K562 (cell line): ENCODE data around the gene RAD50. TPM values are rescaled to one million over a fixed set of nuclear protein-coding genes. Genes with fewer than 3 reads are reported as not detected.

Experiments used
- ATAC-seq: fragments of 200-7000 bp; cut with Tn5 transposase; 3 replicates; pipeline ENCODE4 v1.9.1; 2020; ENCODE audit warnings: moderate library complexity
- BruUV-seq: library from RNA; stranded (reverse); fragments of 400-500 nt; replicated peaks from 2 replicates; lab custom pipeline; 2021; lab: Mats Ljungman, UMichigan
- CTCF ChIA-PET: fragments of 300-600 bp; formaldehyde crosslinking; extraction: SDS; loops from one replicate; lab custom pipeline; 2021; ENCODE audit warnings: low intra/inter-chr PET ratio; lab: Yijun Ruan, JAX
- POLR2A ChIA-PET: fragments of 300-600, 350-650 bp; sonication (Branson Sonifier 250); formaldehyde crosslinking; extraction: SDS; loops from one replicate; lab custom pipeline; 2021; ENCODE audit warnings: antibody characterized with exemption, inconsistent platforms; lab: Yijun Ruan, JAX
- DNase-seq, 4 experiments: peaks; one replicate each; pipeline versions ENCODE4 v3.0.0 to v3.0.0-alpha.2; 2011 to 2018; ENCODE audit warnings: low spot score in 3 of 4, mixed read lengths in 3 of 4; ENCODE audit errors: extremely low read depth in 1 of 4
- FAIRE-seq: peaks from 2 replicates; lab custom pipeline; 2011; peaks lifted over from hg19 to GRCh38; lab: Jason Lieb, UNC
- H2AFZ ChIP-seq: 2 replicates; pipeline ENCODE4 v1.6.0; 2011; ENCODE audit warnings: low read depth, low read length, control low read depth, inconsistent platforms
- H3K27ac ChIP-seq: fragments of 200-600 bp; 3 replicates; pipeline ENCODE4 v1.8.0; 2011; ENCODE audit warnings: low read depth, mild to moderate bottlenecking, control low read depth, inconsistent platforms, low read length, moderate library complexity, mixed read lengths; ENCODE audit errors: extremely low read depth
- H3K27me3 ChIP-seq, 2 experiments: fragments of 300-600 bp in 1 of 2; 2 replicates in 1 of 2; 3 replicates in 1 of 2; pipeline versions ENCODE4 v1.6.0 to v1.8.0; 2011; ENCODE audit warnings: inconsistent platforms in 2 of 2, low read length in 2 of 2, mild to moderate bottlenecking in 1 of 2, mixed read lengths in 1 of 2, moderate library complexity in 1 of 2; ENCODE audit not compliant: control insufficient read depth in 2 of 2, insufficient read depth in 2 of 2
- H3K36me3 ChIP-seq: fragments of 300-600 bp; 3 replicates; pipeline ENCODE4 v1.8.0; 2011; ENCODE audit warnings: mild to moderate bottlenecking, low read length, inconsistent platforms; ENCODE audit not compliant: control insufficient read depth, insufficient read depth
- H3K4me1 ChIP-seq, 2 experiments: fragments of 200-600 bp in 1 of 2; replicated peaks in 1 of 2; 2 replicates in 1 of 2; 3 replicates in 1 of 2; pipeline versions ENCODE4 v1.5.1 to v1.8.0; 2011; ENCODE audit warnings: inconsistent platforms in 2 of 2, low read length in 2 of 2, mild to moderate bottlenecking in 1 of 2, mixed read lengths in 1 of 2, moderate library complexity in 1 of 2; ENCODE audit not compliant: control insufficient read depth in 2 of 2, insufficient read depth in 2 of 2
- H3K4me2 ChIP-seq: 2 replicates; pipeline ENCODE4 v1.6.1; 2011; ENCODE audit warnings: low read length, control low read depth, inconsistent platforms, mixed read lengths; ENCODE audit not compliant: insufficient read depth
- H3K4me3 ChIP-seq: fragments of 200-600 bp; sonication (generic), shearing (Covaris generic); 2 replicates; pipeline ENCODE4 v1.5.1; 2016; ENCODE audit warnings: control low read depth, inconsistent platforms
- H3K79me2 ChIP-seq: fragments of 200-600 bp; 3 replicates; pipeline ENCODE4 v1.8.0; 2011; ENCODE audit warnings: low read length, inconsistent platforms; ENCODE audit not compliant: control insufficient read depth, insufficient read depth
- H3K9ac ChIP-seq, 2 experiments: 2 replicates each; pipeline versions ENCODE4 v1.6.0 to v1.6.1; 2011; ENCODE audit warnings: low read depth in 2 of 2, low read length in 2 of 2, control low read depth in 1 of 2, inconsistent platforms in 1 of 2, mild to moderate bottlenecking in 1 of 2, mixed read lengths in 1 of 2; ENCODE audit not compliant: insufficient read depth in 1 of 2
- H3K9me1 ChIP-seq: one replicate; pipeline ENCODE4 v1.6.0; 2011; ENCODE audit warnings: inconsistent platforms, mild to moderate bottlenecking, low read length, moderate library complexity; ENCODE audit not compliant: control insufficient read depth, insufficient read depth
- H3K9me3 ChIP-seq: replicated peaks from 2 replicates; pipeline ENCODE4 v1.5.1; 2011; ENCODE audit warnings: low read depth, low read length, inconsistent platforms; ENCODE audit not compliant: control insufficient read depth, insufficient read depth
- H4K20me1 ChIP-seq: replicated peaks from 2 replicates; pipeline ENCODE4 v1.6.1; 2011; ENCODE audit warnings: low read length, inconsistent platforms, mixed read lengths; ENCODE audit not compliant: control insufficient read depth, insufficient read depth
- BRCA1 ChIP-seq, 2 experiments: fragments of 450-650 bp in 1 of 2; sonication (generic) in 1 of 2; formaldehyde crosslinking in 1 of 2; IDR thresholded peaks; 2 replicates each; pipeline versions ENCODE4 v1.5.0 to v1.6.1; 2017 to 2020; ENCODE audit warnings: mild to moderate bottlenecking in 1 of 2, missing genetic modification reagents in 1 of 2
- HCFC1 ChIP-seq: IDR thresholded peaks from 2 replicates; pipeline ENCODE4 v1.6.1; 2012; ENCODE audit warnings: low read depth, low read length, improper control_type of control experiment
- NCOA6 ChIP-seq: fragments of 450-650 bp; IDR thresholded peaks from 2 replicates; pipeline ENCODE4 v1.6.1; 2017; ENCODE audit warnings: mild to moderate bottlenecking
- POLR2AphosphoS5 ChIP-seq: IDR thresholded peaks from 2 replicates; pipeline ENCODE4 v1.6.1; 2011; ENCODE audit warnings: mild to moderate bottlenecking, low read depth, low read length, moderate library complexity; ENCODE audit not compliant: control insufficient read depth, insufficient read depth
- PURB ChIP-seq: sonication (generic); formaldehyde crosslinking; IDR thresholded peaks from 2 replicates; pipeline ENCODE4 v1.9.0; 2021; ENCODE audit warnings: low read depth, mild to moderate bottlenecking, missing genetic modification reagents
- SAFB ChIP-seq: fragments of 200-400 bp; formaldehyde crosslinking; IDR thresholded peaks from 2 replicates; pipeline ENCODE4 v1.6.1; 2017; ENCODE audit warnings: low read depth, low read length, borderline replicate concordance
- ZNF41 ChIP-seq: fragments of 250-450 bp; sonication (Bioruptor Pico); conservative IDR thresholded peaks from 2 replicates; pipeline ENCODE4 v1.4.0; 2020; ENCODE audit warnings: mild to moderate bottlenecking
- ZNF764 ChIP-seq: fragments of 250-450 bp; sonication (Bioruptor Pico); IDR thresholded peaks from 2 replicates; pipeline ENCODE4 v1.4.0; 2020; ENCODE audit warnings: low read depth, mild to moderate bottlenecking, moderate library complexity
- WGBS: fragments of 100-300 bp; shearing (Covaris generic); methylation state at CpG from one replicate; pipeline ENCODE4 v1.1.6; 2016; ENCODE audit warnings: low coverage, mixed read lengths; ENCODE audit not compliant: insufficient coverage; ENCODE audit errors: missing lambda C conversion rate; 5-methylcytosine and 5-hydroxymethylcytosine counted together
- in situ Hi-C: fragments of 300-500 bp; cut with MboI; formaldehyde crosslinking; loops from 4 replicates; pipeline ENCODE4 v1.15.0; 2018; ENCODE audit warnings: inconsistent platforms, mixed read lengths
- intact Hi-C: fragments of 100-400 bp; cut with micrococcal nuclease; formaldehyde crosslinking; loops from 2 replicates; pipeline ENCODE4 v1.14.2; 2022
- polyA plus RNA-seq, 8 experiments: library from polyadenylated mRNA; depleted of rRNA in 4 of 8; stranded (reverse) in 5 of 8; unstranded in 3 of 8; fragments of >200 nt; fragmentation: Nextera tagmentation in 2 of 8; fragmentation: Illumina TruSeq in 1 of 8; extraction: Ambion mirVana in 2 of 8; extraction: Trizol in 1 of 8; gene quantifications; 2 replicates each; pipeline versions ENCODE4 v1.2.1 to v1.2.3, GENCODE V29; 2011 to 2014; ENCODE audit warnings: inconsistent platforms in 1 of 8, missing spikeins in 1 of 8
- total RNA-seq, 7 experiments: library from RNA; depleted of rRNA in 6 of 7; stranded (reverse); fragments of >200 nt in 6 of 7; fragmentation: Illumina TruSeq in 2 of 7; extraction: Trizol in 2 of 7; gene quantifications; 2 replicates each; pipeline versions ENCODE4 v1.2.1 to v1.2.3, GENCODE V29; 2011 to 2021; ENCODE audit warnings: low replicate concordance in 1 of 7
- TF ChIP-seq, protein P1 (sequence below): fragments of 250-450 bp; sonication (Bioruptor Pico); IDR thresholded peaks from 2 replicates; pipeline ENCODE4 v1.4.0; 2020; ENCODE audit warnings: mild to moderate bottlenecking
- TF ChIP-seq, protein P2 (sequence below): sonication (generic); formaldehyde crosslinking; IDR thresholded peaks from 2 replicates; pipeline ENCODE4 v1.9.0; 2022; ENCODE audit warnings: mild to moderate bottlenecking, missing genetic modification reagents
- TF ChIP-seq, protein P3 (sequence below), 2 experiments: fragments of 450-650 bp in 1 of 2; IDR thresholded peaks; 2 replicates each; pipeline ENCODE4 v1.6.1; 2011 to 2017; ENCODE audit warnings: low read depth in 2 of 2, antibody characterized with exemption in 1 of 2, borderline replicate concordance in 1 of 2, low read length in 1 of 2, mild to moderate bottlenecking in 1 of 2, mixed read lengths in 1 of 2; ENCODE audit not compliant: control insufficient read depth in 1 of 2
- TF ChIP-seq, protein P4 (sequence below): fragments of 250-450 bp; sonication (Bioruptor Pico); IDR thresholded peaks from 2 replicates; pipeline ENCODE4 v1.5.0; 2022; ENCODE audit warnings: mild to moderate bottlenecking

Gene RAD50
- total and polyA plus RNA-seq, 9 of the 15 experiments (the other 6 are each of a cell fraction or from before 2014, with no cell fraction given): 15.3 to 74.2 (median 44.1) TPM

DNA sequence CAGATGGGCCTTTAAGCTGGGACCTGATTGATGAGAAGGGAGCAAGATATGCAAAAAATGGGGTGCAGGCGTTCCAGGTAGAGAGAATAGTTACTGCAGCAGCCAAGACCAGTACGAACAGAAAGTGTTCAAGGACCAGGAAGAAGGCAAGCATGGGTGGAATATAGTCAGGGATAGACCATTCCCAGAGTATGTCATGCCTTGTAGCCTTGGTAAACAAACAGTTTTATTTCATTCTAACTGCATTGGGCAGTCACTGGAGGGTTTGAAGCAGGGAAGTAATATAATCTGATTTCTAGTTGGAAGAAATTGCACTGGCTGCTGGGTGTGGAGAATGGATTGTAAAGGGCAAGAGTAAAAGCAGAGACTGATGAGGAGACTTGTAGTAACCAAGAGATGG is 70.7 kb downstream of the RAD50 start (continued):
- TF ChIP-seq, protein P1, sequence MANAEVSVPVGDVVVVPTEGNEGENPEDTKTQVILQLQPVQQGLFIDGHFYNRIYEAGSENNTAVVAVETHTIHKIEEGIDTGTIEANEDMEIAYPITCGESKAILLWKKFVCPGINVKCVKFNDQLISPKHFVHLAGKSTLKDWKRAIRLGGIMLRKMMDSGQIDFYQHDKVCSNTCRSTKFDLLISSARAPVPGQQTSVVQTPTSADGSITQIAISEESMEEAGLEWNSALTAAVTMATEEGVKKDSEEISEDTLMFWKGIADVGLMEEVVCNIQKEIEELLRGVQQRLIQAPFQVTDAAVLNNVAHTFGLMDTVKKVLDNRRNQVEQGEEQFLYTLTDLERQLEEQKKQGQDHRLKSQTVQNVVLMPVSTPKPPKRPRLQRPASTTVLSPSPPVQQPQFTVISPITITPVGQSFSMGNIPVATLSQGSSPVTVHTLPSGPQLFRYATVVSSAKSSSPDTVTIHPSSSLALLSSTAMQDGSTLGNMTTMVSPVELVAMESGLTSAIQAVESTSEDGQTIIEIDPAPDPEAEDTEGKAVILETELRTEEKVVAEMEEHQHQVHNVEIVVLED (CRISPR knock-in tag): no peak
- no peak for TF ChIP-seq POLR2AphosphoS5
- no peak for TF ChIP-seq ZNF764 (CRISPR knock-in tag)
- no peak for TF ChIP-seq SAFB
- TF ChIP-seq, protein P2, sequence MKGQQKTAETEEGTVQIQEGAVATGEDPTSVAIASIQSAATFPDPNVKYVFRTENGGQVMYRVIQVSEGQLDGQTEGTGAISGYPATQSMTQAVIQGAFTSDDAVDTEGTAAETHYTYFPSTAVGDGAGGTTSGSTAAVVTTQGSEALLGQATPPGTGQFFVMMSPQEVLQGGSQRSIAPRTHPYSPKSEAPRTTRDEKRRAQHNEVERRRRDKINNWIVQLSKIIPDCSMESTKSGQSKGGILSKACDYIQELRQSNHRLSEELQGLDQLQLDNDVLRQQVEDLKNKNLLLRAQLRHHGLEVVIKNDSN (CRISPR knock-in tag): no peak

- Histone ChIP-seq H3K36me3 (peaks cover 58% of the 10 kb centered on the region), H3K4me1 (no peaks in the 10 kb centered on the region), H2AFZ (no peak overlapping the region), H3K27me3 (no peaks in the 10 kb centered on the region), H3K9me1 (no peaks in the 10 kb centered on the region), H3K27ac (no peak overlapping the region), H3K79me2 (no peaks in the 10 kb centered on the region), H3K4me3 (no peak overlapping the region), H4K20me1 (no peaks in the 10 kb centered on the region), H3K9me3 (no peaks in the 10 kb centered on the region), H3K4me2 (no peak overlapping the region), H3K9ac (no peak overlapping the region)
- in situ Hi-C loops: no loop called here
- DNase-seq (no peak), ATAC-seq (no peak), FAIRE-seq (no peak)
- 96% methylated on average over 2 of the region's 2 CpGs for WGBS
- CTCF ChIA-PET: no interaction called here
- POLR2A ChIA-PET: interaction anchor here (1.0 to 2.1 kb wide), 2 partner anchors 12 to 168 kb away, joined by 3 to 8 read pairs; no protein-coding TSS in a partner anchor
- intact Hi-C loops: no loop called here
- no TSS peak for BruUV-seq
- TF ChIP-seq, protein P3, sequence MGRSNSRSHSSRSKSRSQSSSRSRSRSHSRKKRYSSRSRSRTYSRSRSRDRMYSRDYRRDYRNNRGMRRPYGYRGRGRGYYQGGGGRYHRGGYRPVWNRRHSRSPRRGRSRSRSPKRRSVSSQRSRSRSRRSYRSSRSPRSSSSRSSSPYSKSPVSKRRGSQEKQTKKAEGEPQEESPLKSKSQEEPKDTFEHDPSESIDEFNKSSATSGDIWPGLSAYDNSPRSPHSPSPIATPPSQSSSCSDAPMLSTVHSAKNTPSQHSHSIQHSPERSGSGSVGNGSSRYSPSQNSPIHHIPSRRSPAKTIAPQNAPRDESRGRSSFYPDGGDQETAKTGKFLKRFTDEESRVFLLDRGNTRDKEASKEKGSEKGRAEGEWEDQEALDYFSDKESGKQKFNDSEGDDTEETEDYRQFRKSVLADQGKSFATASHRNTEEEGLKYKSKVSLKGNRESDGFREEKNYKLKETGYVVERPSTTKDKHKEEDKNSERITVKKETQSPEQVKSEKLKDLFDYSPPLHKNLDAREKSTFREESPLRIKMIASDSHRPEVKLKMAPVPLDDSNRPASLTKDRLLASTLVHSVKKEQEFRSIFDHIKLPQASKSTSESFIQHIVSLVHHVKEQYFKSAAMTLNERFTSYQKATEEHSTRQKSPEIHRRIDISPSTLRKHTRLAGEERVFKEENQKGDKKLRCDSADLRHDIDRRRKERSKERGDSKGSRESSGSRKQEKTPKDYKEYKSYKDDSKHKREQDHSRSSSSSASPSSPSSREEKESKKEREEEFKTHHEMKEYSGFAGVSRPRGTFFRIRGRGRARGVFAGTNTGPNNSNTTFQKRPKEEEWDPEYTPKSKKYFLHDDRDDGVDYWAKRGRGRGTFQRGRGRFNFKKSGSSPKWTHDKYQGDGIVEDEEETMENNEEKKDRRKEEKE (IDR thresholded peaks at IDR 0.05; ENCODE audit: borderline replicate concordance in 1 of 2, control insufficient read depth in 1 of 2, low read depth in 2 of 2, low read length in 1 of 2): no peak
- TF ChIP-seq, protein P4, sequence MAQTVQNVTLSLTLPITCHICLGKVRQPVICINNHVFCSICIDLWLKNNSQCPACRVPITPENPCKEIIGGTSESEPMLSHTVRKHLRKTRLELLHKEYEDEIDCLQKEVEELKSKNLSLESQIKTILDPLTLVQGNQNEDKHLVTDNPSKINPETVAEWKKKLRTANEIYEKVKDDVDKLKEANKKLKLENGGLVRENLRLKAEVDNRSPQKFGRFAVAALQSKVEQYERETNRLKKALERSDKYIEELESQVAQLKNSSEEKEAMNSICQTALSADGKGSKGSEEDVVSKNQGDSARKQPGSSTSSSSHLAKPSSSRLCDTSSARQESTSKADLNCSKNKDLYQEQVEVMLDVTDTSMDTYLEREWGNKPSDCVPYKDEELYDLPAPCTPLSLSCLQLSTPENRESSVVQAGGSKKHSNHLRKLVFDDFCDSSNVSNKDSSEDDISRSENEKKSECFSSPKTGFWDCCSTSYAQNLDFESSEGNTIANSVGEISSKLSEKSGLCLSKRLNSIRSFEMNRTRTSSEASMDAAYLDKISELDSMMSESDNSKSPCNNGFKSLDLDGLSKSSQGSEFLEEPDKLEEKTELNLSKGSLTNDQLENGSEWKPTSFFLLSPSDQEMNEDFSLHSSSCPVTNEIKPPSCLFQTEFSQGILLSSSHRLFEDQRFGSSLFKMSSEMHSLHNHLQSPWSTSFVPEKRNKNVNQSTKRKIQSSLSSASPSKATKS: no peak
- TF ChIP-seq NCOA6 (no peak), ZNF41 (CRISPR knock-in tag) (no peak), HCFC1 (no peak), BRCA1 (IDR thresholded peaks at IDR 0.05) (no peak), BRCA1 (CRISPR knock-in tag; IDR thresholded peaks at IDR 0.05) (no peak), PURB (CRISPR knock-in tag) (no peak)
These were observed 72.0 kb downstream of the RAD50 start for GRCh38 chr5:132628814-132629213.
